ENCODE data around the gene PLCH2. TPM values are rescaled to one million over a fixed set of nuclear protein-coding genes. Genes with fewer than 3 reads are reported as not detected.

PLCH2 gene
- total RNA-seq, 1 experiment from 2014 or later = 7.2 TPM

DNA sequence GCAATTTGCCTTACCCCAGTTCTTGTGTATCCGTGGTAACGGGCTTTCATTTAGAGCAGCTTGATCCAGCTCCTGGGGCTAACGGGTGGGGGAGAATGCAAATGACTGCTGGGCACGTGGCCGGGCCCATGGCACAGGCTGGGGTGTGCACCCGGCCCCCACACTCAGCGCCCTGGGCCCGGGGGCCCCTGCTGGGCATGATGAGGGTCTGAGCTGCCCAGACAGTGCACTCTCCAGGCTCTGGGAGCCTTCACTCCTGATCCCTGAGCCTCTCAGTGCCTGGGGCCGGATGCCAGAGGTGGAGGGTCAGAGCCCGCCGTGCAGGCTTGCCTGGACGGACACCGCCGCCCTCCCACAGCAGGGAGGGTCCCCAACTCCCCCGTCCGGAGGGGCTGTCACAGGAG lies 43.6 kb upstream of the PLCH2 start:
- H3K4me1 ChIP-seq (ENCODE audit: insufficient read depth, low read length) = no peaks in the 10 kb centered on the region
- no peak overlapping the region for H3K27ac ChIP-seq (ENCODE audit: low read length)
- no peaks in the 10 kb centered on the region for H3K9me3 ChIP-seq (ENCODE audit: low read length)
- ChIA-PET CTCF (no interaction called here), POLR2A (ENCODE audit: unreplicated experiment) (no interaction called here)
- no peak overlapping the region for H3K4me2 ChIP-seq (ENCODE audit: low read length)
- H3K27me3 ChIP-seq (ENCODE audit: low read length) = peaks cover 19% of the 10 kb centered on the region
- H2AFZ ChIP-seq (ENCODE audit: low read length) = no peak overlapping the region
- no peak overlapping the region for H3K4me3 ChIP-seq (ENCODE audit: low read length)
- no peaks in the 10 kb centered on the region for H4K20me1 ChIP-seq (ENCODE audit: low read length)
- ATAC-seq = no peak
- intact Hi-C loops (cut with micrococcal nuclease) = no loop called here
- TF ChIP-seq EZH2 (IDR thresholded peaks at IDR 0.05; ENCODE audit: low read length, unreplicated experiment) (no peak), EZH2phosphoT487 (IDR thresholded peaks at IDR 0.05; ENCODE audit: borderline replicate concordance, low read length) (no peak)
- TF ChIP-seq, protein P1, sequence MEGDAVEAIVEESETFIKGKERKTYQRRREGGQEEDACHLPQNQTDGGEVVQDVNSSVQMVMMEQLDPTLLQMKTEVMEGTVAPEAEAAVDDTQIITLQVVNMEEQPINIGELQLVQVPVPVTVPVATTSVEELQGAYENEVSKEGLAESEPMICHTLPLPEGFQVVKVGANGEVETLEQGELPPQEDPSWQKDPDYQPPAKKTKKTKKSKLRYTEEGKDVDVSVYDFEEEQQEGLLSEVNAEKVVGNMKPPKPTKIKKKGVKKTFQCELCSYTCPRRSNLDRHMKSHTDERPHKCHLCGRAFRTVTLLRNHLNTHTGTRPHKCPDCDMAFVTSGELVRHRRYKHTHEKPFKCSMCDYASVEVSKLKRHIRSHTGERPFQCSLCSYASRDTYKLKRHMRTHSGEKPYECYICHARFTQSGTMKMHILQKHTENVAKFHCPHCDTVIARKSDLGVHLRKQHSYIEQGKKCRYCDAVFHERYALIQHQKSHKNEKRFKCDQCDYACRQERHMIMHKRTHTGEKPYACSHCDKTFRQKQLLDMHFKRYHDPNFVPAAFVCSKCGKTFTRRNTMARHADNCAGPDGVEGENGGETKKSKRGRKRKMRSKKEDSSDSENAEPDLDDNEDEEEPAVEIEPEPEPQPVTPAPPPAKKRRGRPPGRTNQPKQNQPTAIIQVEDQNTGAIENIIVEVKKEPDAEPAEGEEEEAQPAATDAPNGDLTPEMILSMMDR (conservative IDR thresholded peaks at IDR 0.05; ENCODE audit: low read depth, low read length) = no peak
- no peaks in the 10 kb centered on the region for H3F3A ChIP-seq (ENCODE audit: low read length, unreplicated experiment)
- BruUV-seq (replicated peaks) = no TSS peak
- no peak for DNase-seq
- H3K9ac ChIP-seq (ENCODE audit: low read length) = no peak overlapping the region
- no peaks in the 10 kb centered on the region for H3K36me3 ChIP-seq (ENCODE audit: low read depth, low read length)
- H3K79me2 ChIP-seq (ENCODE audit: low read length) = no peaks in the 10 kb centered on the region
- H3K9me2 ChIP-seq (replicated peaks; ENCODE audit: low read length) = no peaks in the 10 kb centered on the region

DNA sequence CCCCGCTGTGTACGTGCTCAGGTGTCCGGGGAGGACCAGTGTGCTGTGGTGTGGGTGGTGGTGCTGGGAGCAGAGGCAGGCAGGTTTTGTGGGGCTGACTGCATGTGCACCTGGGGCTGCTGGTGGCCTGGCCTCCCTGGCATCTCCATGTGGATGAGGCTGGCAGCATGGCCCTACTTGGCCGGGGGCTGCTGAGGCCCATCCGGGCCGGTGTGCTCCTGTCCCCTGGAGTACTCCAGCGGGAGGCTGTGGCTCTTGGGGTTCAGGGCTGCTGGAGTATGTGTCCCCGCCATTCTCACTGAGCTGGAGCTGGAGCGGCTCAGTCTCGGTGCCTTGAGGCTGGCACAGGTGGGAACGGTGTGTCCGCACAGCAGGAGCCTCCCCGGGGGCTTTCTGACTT lies 42.9 kb upstream of the PLCH2 start:
- DNase-seq (no peak), ATAC-seq (no peak)
- POLR2A ChIA-PET (ENCODE audit: unreplicated experiment) = no interaction called here
- Histone ChIP-seq H3F3A (ENCODE audit: low read length, unreplicated experiment) (no peaks in the 10 kb centered on the region), H2AFZ (ENCODE audit: low read length) (no peak overlapping the region), H3K9me2 (replicated peaks; ENCODE audit: low read length) (no peaks in the 10 kb centered on the region), H3K9ac (ENCODE audit: low read length) (no peak overlapping the region), H3K4me2 (ENCODE audit: low read length) (no peak overlapping the region), H3K4me1 (ENCODE audit: insufficient read depth, low read length) (no peaks in the 10 kb centered on the region), H3K4me3 (ENCODE audit: low read length) (no peak overlapping the region), H3K9me3 (ENCODE audit: low read length) (no peaks in the 10 kb centered on the region), H3K36me3 (ENCODE audit: low read depth, low read length) (no peaks in the 10 kb centered on the region), H4K20me1 (ENCODE audit: low read length) (no peaks in the 10 kb centered on the region), H3K27me3 (ENCODE audit: low read length) (peaks cover 19% of the 10 kb centered on the region), H3K79me2 (ENCODE audit: low read length) (no peaks in the 10 kb centered on the region), H3K27ac (ENCODE audit: low read length) (no peak overlapping the region)
- CTCF ChIA-PET = no interaction called here
- BruUV-seq (replicated peaks) = no TSS peak
- intact Hi-C loops (cut with micrococcal nuclease) = no loop called here
- TF ChIP-seq, protein P1 (conservative IDR thresholded peaks at IDR 0.05; ENCODE audit: low read depth, low read length) = no peak
- TF ChIP-seq EZH2phosphoT487 (IDR thresholded peaks at IDR 0.05; ENCODE audit: borderline replicate concordance, low read length) (no peak), EZH2 (IDR thresholded peaks at IDR 0.05; ENCODE audit: low read length, unreplicated experiment) (no peak)

DNA sequence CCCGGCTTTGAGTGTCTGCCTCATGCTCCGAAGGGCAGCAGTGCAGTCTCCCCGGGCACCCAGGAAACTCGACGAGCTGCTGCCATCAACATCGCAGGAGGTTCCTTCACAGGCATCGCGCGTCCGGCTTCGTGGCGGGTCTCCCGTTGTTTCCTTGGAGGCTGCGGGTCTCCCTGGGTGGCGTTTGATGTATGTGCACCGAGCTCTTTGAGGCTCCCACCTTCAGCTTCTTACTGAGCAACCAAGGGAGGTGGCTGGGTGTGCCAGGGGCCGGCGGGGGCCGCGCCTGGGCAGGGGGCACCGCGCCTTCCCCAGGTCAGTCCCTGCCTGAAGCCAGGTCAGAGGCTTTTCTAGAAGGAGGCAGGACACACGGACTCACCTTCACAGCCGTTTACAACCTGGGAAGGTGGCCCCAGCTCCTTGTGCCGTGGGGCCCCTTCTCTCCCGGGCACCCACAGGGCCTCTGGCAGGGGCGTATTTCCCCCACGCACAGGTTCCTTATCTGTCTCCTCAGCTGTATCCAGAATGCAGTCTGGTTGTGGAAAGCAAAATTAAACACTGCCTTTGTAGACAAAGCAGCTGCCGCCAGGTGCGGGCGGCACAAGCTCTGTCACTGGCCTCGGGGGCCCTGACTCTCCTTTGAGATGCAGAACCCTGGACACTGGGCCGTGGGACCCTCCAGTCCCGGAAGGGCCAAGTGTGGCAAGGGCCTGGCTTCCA lies 42.0 kb upstream of the PLCH2 start:
- BruUV-seq (replicated peaks) = no TSS peak
- peaks cover 19% of the 10 kb centered on the region for H3K27me3 ChIP-seq (ENCODE audit: low read length)
- H3K79me2 ChIP-seq (ENCODE audit: low read length) = no peaks in the 10 kb centered on the region
- H2AFZ ChIP-seq (ENCODE audit: low read length) = no peak overlapping the region
- no peak overlapping the region for H3K4me3 ChIP-seq (ENCODE audit: low read length)
- no peak overlapping the region for H3K4me2 ChIP-seq (ENCODE audit: low read length)
- no peak for DNase-seq
- no peaks in the 10 kb centered on the region for H3K36me3 ChIP-seq (ENCODE audit: low read depth, low read length)
- H3K9me3 ChIP-seq (ENCODE audit: low read length) = no peaks in the 10 kb centered on the region
- no peaks in the 10 kb centered on the region for H3K9me2 ChIP-seq (replicated peaks; ENCODE audit: low read length)
- ChIA-PET CTCF (no interaction called here), POLR2A (ENCODE audit: unreplicated experiment) (no interaction called here)
- H3K27ac ChIP-seq (ENCODE audit: low read length) = no peak overlapping the region
- TF ChIP-seq, protein P1 (conservative IDR thresholded peaks at IDR 0.05; ENCODE audit: low read depth, low read length) = no peak
- no peak for TF ChIP-seq EZH2phosphoT487 (IDR thresholded peaks at IDR 0.05; ENCODE audit: borderline replicate concordance, low read length)
- no peak for TF ChIP-seq EZH2 (IDR thresholded peaks at IDR 0.05; ENCODE audit: low read length, unreplicated experiment)
- ATAC-seq = no peak
- intact Hi-C loops (cut with micrococcal nuclease) = no loop called here
- no peak overlapping the region for H3K9ac ChIP-seq (ENCODE audit: low read length)
- no peaks in the 10 kb centered on the region for H3K4me1 ChIP-seq (ENCODE audit: insufficient read depth, low read length)
- H3F3A ChIP-seq (ENCODE audit: low read length, unreplicated experiment) = no peaks in the 10 kb centered on the region
- no peaks in the 10 kb centered on the region for H4K20me1 ChIP-seq (ENCODE audit: low read length)

Data from PC-3 (cell line).